CD14-positive monocyte (primary cell): ENCODE data around the gene CNNM4. TPM values are rescaled to one million over a fixed set of nuclear protein-coding genes. Genes with fewer than 3 reads are reported as not detected.

ENCODE experiments used
- DNase-seq, 3 donors: peaks; one replicate each; pipeline ENCODE4 v3.0.0-alpha.2; 2011 to 2022
- H2AFZ ChIP-seq: 2 replicates; pipeline ENCODE4 v1.6.0; 2012; ENCODE audit warnings: mild to moderate bottlenecking, low read depth, low read length, inconsistent platforms; ENCODE audit not compliant: insufficient read depth, poor library complexity, severe bottlenecking
- H3K27ac ChIP-seq, 2 donors: 1 replicate in 1 of 2; 2 replicates in 1 of 2; pipeline ENCODE4 v1.5.1; 2012 to 2013; ENCODE audit warnings: low read length in 2 of 2, control low read depth in 1 of 2, inconsistent platforms in 1 of 2, low read depth in 1 of 2, mild to moderate bottlenecking in 1 of 2
- H3K27me3 ChIP-seq, 2 donors: one replicate each; pipeline versions ENCODE4 v1.6.0 to v1.6.1; 2011 to 2013; ENCODE audit warnings: low read length in 2 of 2; ENCODE audit not compliant: control insufficient read depth in 2 of 2, insufficient read depth in 2 of 2
- H3K36me3 ChIP-seq, 2 donors: replicated peaks in 1 of 2; 1 replicate in 1 of 2; 2 replicates in 1 of 2; pipeline versions ENCODE4 v1.5.1 to v1.6.1; 2012 to 2013; ENCODE audit warnings: low read length in 2 of 2, control low read depth in 1 of 2, inconsistent platforms in 1 of 2, mild to moderate bottlenecking in 1 of 2; ENCODE audit not compliant: insufficient read depth in 2 of 2, control insufficient read depth in 1 of 2
- H3K4me1 ChIP-seq, 2 donors: 1 replicate in 1 of 2; 2 replicates in 1 of 2; pipeline versions ENCODE4 v1.5.1 to v1.6.1; 2012 to 2013; ENCODE audit warnings: low read length in 2 of 2, control low read depth in 1 of 2, inconsistent platforms in 1 of 2, mild to moderate bottlenecking in 1 of 2, moderate library complexity in 1 of 2; ENCODE audit not compliant: insufficient read depth in 2 of 2, control insufficient read depth in 1 of 2
- H3K4me2 ChIP-seq: replicated peaks from 2 replicates; pipeline ENCODE3; 2012; ENCODE audit warnings: low read length, moderate library complexity, mild to moderate bottlenecking; ENCODE audit not compliant: poor library complexity, severe bottlenecking; ENCODE audit errors: extremely low read depth
- H3K4me3 ChIP-seq, 3 experiments: fragments of 200-600 bp in 1 of 3; sonication (generic) in 1 of 3; replicated peaks in 1 of 3; 1 replicate in 2 of 3; 2 replicates in 1 of 3; pipeline ENCODE4 v1.5.1; 2011 to 2013; ENCODE audit warnings: low read length in 3 of 3, mild to moderate bottlenecking in 3 of 3, control low read depth in 2 of 3, low read depth in 2 of 3, inconsistent platforms in 1 of 3, moderate library complexity in 1 of 3
- H3K79me2 ChIP-seq: 2 replicates; pipeline ENCODE4 v1.6.0; 2012; ENCODE audit warnings: mild to moderate bottlenecking, control low read depth, inconsistent platforms, low read length, moderate library complexity; ENCODE audit not compliant: insufficient read depth
- H3K9ac ChIP-seq: 2 replicates; pipeline ENCODE4 v1.6.0; 2017; ENCODE audit warnings: low read length, mild to moderate bottlenecking; ENCODE audit not compliant: insufficient read depth, poor library complexity, severe bottlenecking
- H3K9me3 ChIP-seq, 2 donors: replicated peaks in 1 of 2; 1 replicate in 1 of 2; 2 replicates in 1 of 2; pipeline versions ENCODE4 v1.5.1 to v1.6.1; 2012 to 2013; ENCODE audit warnings: low read length in 2 of 2, control low read depth in 1 of 2; ENCODE audit not compliant: control insufficient read depth in 1 of 2, insufficient read depth in 1 of 2
- H4K20me1 ChIP-seq: 2 replicates; pipeline ENCODE4 v1.6.0; 2012; ENCODE audit warnings: mild to moderate bottlenecking, low read length, control low read depth, moderate library complexity; ENCODE audit not compliant: insufficient read depth
- H3K27ac Mint-ChIP-seq, 7 donors: one replicate each; pipeline ENCODE4 v1.8.0; 2020; ENCODE audit warnings: mild to moderate bottlenecking in 7 of 7, mixed read lengths in 7 of 7, moderate library complexity in 6 of 7, inconsistent platforms in 2 of 7
- H3K27me3 Mint-ChIP-seq, 3 donors: one replicate each; pipeline ENCODE4 v1.8.0; 2021 to 2022; ENCODE audit warnings: low read depth in 3 of 3, mild to moderate bottlenecking in 3 of 3, mixed read lengths in 3 of 3, moderate library complexity in 3 of 3, inconsistent platforms in 1 of 3
- H3K36me3 Mint-ChIP-seq, 2 donors: one replicate each; pipeline ENCODE4 v1.8.0; 2020; ENCODE audit warnings: mixed read lengths in 2 of 2, inconsistent platforms in 1 of 2, mild to moderate bottlenecking in 1 of 2
- H3K4me1 Mint-ChIP-seq: one replicate; pipeline ENCODE4 v1.8.0; 2020; ENCODE audit warnings: mild to moderate bottlenecking, mixed read lengths
- H3K4me3 Mint-ChIP-seq, 2 donors: one replicate each; pipeline ENCODE4 v1.8.0; 2020; ENCODE audit warnings: mild to moderate bottlenecking in 2 of 2, mixed read lengths in 2 of 2, moderate library complexity in 1 of 2
- H3K9me3 Mint-ChIP-seq, 7 donors: one replicate each; pipeline ENCODE4 v1.8.0; 2020 to 2022; ENCODE audit warnings: mixed read lengths in 7 of 7, mild to moderate bottlenecking in 6 of 7, moderate library complexity in 6 of 7, inconsistent platforms in 2 of 7
- CTCF ChIP-seq: fragments of 200-600 bp; IDR thresholded peaks from one replicate; pipeline ENCODE4 v1.8.0; 2022; ENCODE audit warnings: antibody characterized with exemption, mild to moderate bottlenecking
- WGBS: methylation state at CpG from one replicate; pipeline ENCODE4 v1.1.5; 2013; ENCODE audit warnings: missing lambda C conversion rate; ENCODE audit not compliant: insufficient coverage; 5-methylcytosine and 5-hydroxymethylcytosine counted together
- intact Hi-C, 2 donors: fragments of 100-400 bp; cut with micrococcal nuclease; formaldehyde crosslinking; loops; one replicate each; pipeline versions ENCODE4 v1.15.0 to v1.15.1; 2023
- polyA plus RNA-seq, 3 donors: library from polyadenylated mRNA; depleted of rRNA in 1 of 3; unstranded in 2 of 3; stranded (reverse) in 1 of 3; fragments of 300-500 nt in 2 of 3; fragments of >200 nt in 1 of 3; fragmentation: Illumina TruSeq in 2 of 3; gene quantifications; 1 replicate in 2 of 3; 2 replicates in 1 of 3; pipeline ENCODE4 v1.2.3, GENCODE V29; 2012 to 2021

The CNNM4 gene
- polyA plus RNA-seq, 3 donors = 2.3 to 8.3 (median 2.6) TPM

GRCh38 chr2:96771796-96772618, 11.3 kb downstream of the CNNM4 start:
- Mint-ChIP-seq H3K4me3 (no peak overlapping the region), H3K4me1 (peaks cover 30% of the 10 kb centered on the region), H3K27ac (peak overlapping the region in 1 of 7 donors; percentile 52), H3K36me3 (peaks cover 5 to 26% of the 10 kb centered on the region in 2 donors), H3K27me3 (peaks cover 0 to 6% (median 4%) of the 10 kb centered on the region in 3 donors), H3K9me3 (peaks cover 0 to 2% (median 0%) of the 10 kb centered on the region in 7 donors)
- Histone ChIP-seq H3K4me3 (no peak overlapping the region), H3K9me3 (no peaks in the 10 kb centered on the region), H3K79me2 (peaks cover under 1% of the 10 kb centered on the region), H4K20me1 (peaks cover 12% of the 10 kb centered on the region), H2AFZ (no peak overlapping the region), H3K27me3 (no peaks in the 10 kb centered on the region), H3K36me3 (no peaks in the 10 kb centered on the region), H3K27ac (no peak overlapping the region), H3K9ac (no peak overlapping the region), H3K4me2 (no peak overlapping the region), H3K4me1 (peaks cover 11 to 16% of the 10 kb centered on the region in 2 donors)
- no peak for TF ChIP-seq CTCF
- DNase-seq = no peak
- 96% methylated on average over 15 of the region's 20 CpGs for WGBS
- intact Hi-C loops = no loop called here

GRCh38 chr2:96772903-96773671, 12.4 kb downstream of the CNNM4 start:
- Histone ChIP-seq H3K9me3 (no peaks in the 10 kb centered on the region), H3K4me1 (peaks cover 11 to 16% of the 10 kb centered on the region in 2 donors), H3K27ac (no peak overlapping the region), H3K27me3 (no peaks in the 10 kb centered on the region), H2AFZ (no peak overlapping the region), H3K36me3 (no peaks in the 10 kb centered on the region), H4K20me1 (peaks cover 8% of the 10 kb centered on the region), H3K4me3 (no peak overlapping the region), H3K9ac (no peak overlapping the region), H3K4me2 (no peak overlapping the region), H3K79me2 (no peaks in the 10 kb centered on the region)
- H3K4me1 Mint-ChIP-seq = peaks cover 22% of the 10 kb centered on the region
- peaks cover 2 to 22% of the 10 kb centered on the region in 2 donors for H3K36me3 Mint-ChIP-seq
- peak overlapping the region in 3 of 7 donors; percentile 43 to 72 (median 54) for H3K27ac Mint-ChIP-seq
- no peak for TF ChIP-seq CTCF
- no peak overlapping the region for H3K4me3 Mint-ChIP-seq
- intact Hi-C loops = no loop called here
- no peak for DNase-seq
- H3K9me3 Mint-ChIP-seq = peaks cover 0 to 2% (median 0%) of the 10 kb centered on the region in 7 donors
- peaks cover 0 to 3% (median 2%) of the 10 kb centered on the region in 3 donors for H3K27me3 Mint-ChIP-seq
- WGBS = 96% methylated on average over 4 of the region's 12 CpGs
